Measurements from ENCODE around the gene PTGDR.

Gene PTGDR

GRCh38 chr14:52299692-52300278 is 32.3 kb downstream of the PTGDR start:
- Histone ChIP-seq H2BK12ac (ENCODE audit: low read length) (no peak overlapping the region), H3K79me1 (ENCODE audit: low read length) (no peaks in the 10 kb centered on the region), H2AK5ac (ENCODE audit: low read length) (no peak overlapping the region), H4K12ac (ENCODE audit: low read depth, low read length) (no peak overlapping the region), H3K14ac (ENCODE audit: low read length) (no peak overlapping the region), H3K9ac (ENCODE audit: low read length) (no peak overlapping the region), H3K27ac (ENCODE audit: low read depth, low read length) (no peak overlapping the region), H4K8ac (ENCODE audit: low read depth, low read length) (no peak overlapping the region), H2AFZ (ENCODE audit: insufficient read depth, low read length, poor library complexity) (no peak overlapping the region), H3K9me3 (ENCODE audit: insufficient read depth, low read depth, low read length) (no peaks in the 10 kb centered on the region), H2BK5ac (ENCODE audit: low read depth, low read length, poor library complexity) (no peak overlapping the region), H3K27me3 (ENCODE audit: insufficient read depth, low read length) (no peaks in the 10 kb centered on the region), H3K23ac (ENCODE audit: low read length) (no peak overlapping the region), H3K36me3 (ENCODE audit: control insufficient read depth in 1 of 2, insufficient read depth in 2 of 2, low read length in 2 of 2) (no peaks in the 10 kb centered on the region), H3K4me3 (ENCODE audit: low read depth, low read length) (no peak overlapping the region), H3K4me2 (ENCODE audit: low read length) (no peak overlapping the region), H3K79me2 (ENCODE audit: control insufficient read depth, insufficient read depth, low read length, poor library complexity) (no peaks in the 10 kb centered on the region), H3K4ac (ENCODE audit: low read depth, low read length) (no peak overlapping the region), H4K91ac (ENCODE audit: low read depth, low read length) (no peak overlapping the region), H3K18ac (ENCODE audit: low read length) (no peak overlapping the region), H2BK120ac (ENCODE audit: insufficient read depth, low read length, poor library complexity) (no peak overlapping the region), H3K4me1 (ENCODE audit: control insufficient read depth in 1 of 2, insufficient read depth in 2 of 2, low read length in 2 of 2) (no peaks in the 10 kb centered on the region)
- DNase-seq, result peak in 1 of 2 donors; percentile 81

DNA sequence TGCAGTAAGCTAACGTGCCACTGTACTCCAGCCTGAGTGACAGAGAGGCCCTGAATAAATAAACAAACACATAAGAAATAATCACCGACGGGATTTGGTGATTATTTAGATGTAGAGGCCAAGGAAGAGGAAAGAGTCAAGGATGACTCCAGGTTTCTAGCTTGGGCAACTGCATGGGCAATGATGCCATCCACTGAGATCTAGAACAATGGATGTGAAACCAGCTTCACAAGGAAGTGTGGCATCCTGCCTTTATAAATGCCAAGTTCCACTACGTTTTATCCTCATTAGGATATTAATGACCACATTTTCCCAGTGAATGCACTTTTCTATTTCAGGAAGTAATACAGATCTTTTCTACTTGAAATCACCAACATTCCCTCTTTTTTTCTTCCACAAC is 35.7 kb downstream of the PTGDR start:
- Histone ChIP-seq H3K9ac (ENCODE audit: low read length) (no peak overlapping the region), H3K4me1 (ENCODE audit: control insufficient read depth in 1 of 2, insufficient read depth in 2 of 2, low read length in 2 of 2) (no peaks in the 10 kb centered on the region), H2BK120ac (ENCODE audit: insufficient read depth, low read length, poor library complexity) (no peak overlapping the region), H2BK12ac (ENCODE audit: low read length) (no peak overlapping the region), H3K23ac (ENCODE audit: low read length) (no peak overlapping the region), H3K4me2 (ENCODE audit: low read length) (no peak overlapping the region), H2BK5ac (ENCODE audit: low read depth, low read length, poor library complexity) (no peak overlapping the region), H3K79me2 (ENCODE audit: control insufficient read depth, insufficient read depth, low read length, poor library complexity) (no peaks in the 10 kb centered on the region), H3K27ac (ENCODE audit: low read depth, low read length) (no peak overlapping the region), H4K12ac (ENCODE audit: low read depth, low read length) (no peak overlapping the region), H3K4me3 (ENCODE audit: low read depth, low read length) (no peak overlapping the region), H3K36me3 (ENCODE audit: control insufficient read depth in 1 of 2, insufficient read depth in 2 of 2, low read length in 2 of 2) (no peaks in the 10 kb centered on the region), H3K18ac (ENCODE audit: low read length) (no peak overlapping the region), H3K27me3 (ENCODE audit: insufficient read depth, low read length) (no peaks in the 10 kb centered on the region), H4K8ac (ENCODE audit: low read depth, low read length) (no peak overlapping the region), H3K14ac (ENCODE audit: low read length) (no peak overlapping the region), H3K79me1 (ENCODE audit: low read length) (no peaks in the 10 kb centered on the region), H2AFZ (ENCODE audit: insufficient read depth, low read length, poor library complexity) (no peak overlapping the region), H2AK5ac (ENCODE audit: low read length) (no peak overlapping the region), H3K9me3 (ENCODE audit: insufficient read depth, low read depth, low read length) (no peaks in the 10 kb centered on the region), H4K91ac (ENCODE audit: low read depth, low read length) (no peak overlapping the region), H3K4ac (ENCODE audit: low read depth, low read length) (no peak overlapping the region)
- DNase-seq, result no peak
- WGBS (ENCODE audit: extremely low coverage, insufficient coverage, insufficient read length), result no CpG with 5 or more reads among the region's 4 CpGs

DNA sequence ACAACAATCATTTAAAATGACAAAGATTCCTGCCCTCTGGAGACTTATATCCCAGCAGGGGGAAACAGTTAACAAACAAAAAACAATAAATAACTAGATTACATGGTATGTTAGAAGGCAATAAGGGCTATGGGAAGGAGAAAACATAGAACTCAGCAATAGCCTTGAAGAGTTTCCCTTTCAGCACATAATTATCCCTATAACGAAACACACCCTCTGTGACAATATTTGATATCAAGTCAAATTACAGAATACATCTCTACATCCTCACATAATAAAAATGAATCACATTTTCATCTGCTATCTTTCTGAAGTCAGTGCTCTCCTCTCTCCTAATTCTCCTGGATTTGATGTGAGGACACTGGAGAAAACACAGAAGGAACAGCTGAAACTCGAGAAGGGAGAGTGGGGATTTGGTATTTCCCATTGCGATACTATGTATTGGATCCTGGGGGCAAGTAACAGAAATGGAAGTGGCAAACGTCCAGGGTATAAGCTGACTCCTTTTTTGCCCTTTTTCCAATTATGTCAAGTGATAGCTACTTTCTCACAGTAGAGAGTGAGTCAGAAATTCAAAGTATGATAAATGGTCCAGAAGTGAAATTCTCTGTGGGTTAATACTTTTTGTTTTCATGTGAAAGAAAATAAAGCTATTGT is 36.9 kb downstream of the PTGDR start:
- Histone ChIP-seq H3K4me1 (ENCODE audit: control insufficient read depth in 1 of 2, insufficient read depth in 2 of 2, low read length in 2 of 2) (no peaks in the 10 kb centered on the region), H3K4me2 (ENCODE audit: low read length) (no peak overlapping the region), H3K9ac (ENCODE audit: low read length) (no peak overlapping the region), H2BK5ac (ENCODE audit: low read depth, low read length, poor library complexity) (no peak overlapping the region), H3K9me3 (ENCODE audit: insufficient read depth, low read depth, low read length) (no peaks in the 10 kb centered on the region), H3K27ac (ENCODE audit: low read depth, low read length) (no peak overlapping the region), H2BK120ac (ENCODE audit: insufficient read depth, low read length, poor library complexity) (no peak overlapping the region), H3K14ac (ENCODE audit: low read length) (no peak overlapping the region), H3K79me2 (ENCODE audit: control insufficient read depth, insufficient read depth, low read length, poor library complexity) (no peaks in the 10 kb centered on the region), H2AK5ac (ENCODE audit: low read length) (no peak overlapping the region), H3K23ac (ENCODE audit: low read length) (no peak overlapping the region), H2BK12ac (ENCODE audit: low read length) (no peak overlapping the region), H2AFZ (ENCODE audit: insufficient read depth, low read length, poor library complexity) (no peak overlapping the region), H4K91ac (ENCODE audit: low read depth, low read length) (no peak overlapping the region), H3K27me3 (ENCODE audit: insufficient read depth, low read length) (no peaks in the 10 kb centered on the region), H3K18ac (ENCODE audit: low read length) (no peak overlapping the region), H3K4ac (ENCODE audit: low read depth, low read length) (no peak overlapping the region), H3K79me1 (ENCODE audit: low read length) (no peaks in the 10 kb centered on the region), H3K36me3 (ENCODE audit: control insufficient read depth in 1 of 2, insufficient read depth in 2 of 2, low read length in 2 of 2) (no peaks in the 10 kb centered on the region), H4K8ac (ENCODE audit: low read depth, low read length) (no peak overlapping the region), H4K12ac (ENCODE audit: low read depth, low read length) (no peak overlapping the region), H3K4me3 (ENCODE audit: low read depth, low read length) (no peak overlapping the region)
- no CpG with 5 or more reads among the region's 4 CpGs for WGBS (ENCODE audit: extremely low coverage, insufficient coverage, insufficient read length)
- no peak for DNase-seq

DNA sequence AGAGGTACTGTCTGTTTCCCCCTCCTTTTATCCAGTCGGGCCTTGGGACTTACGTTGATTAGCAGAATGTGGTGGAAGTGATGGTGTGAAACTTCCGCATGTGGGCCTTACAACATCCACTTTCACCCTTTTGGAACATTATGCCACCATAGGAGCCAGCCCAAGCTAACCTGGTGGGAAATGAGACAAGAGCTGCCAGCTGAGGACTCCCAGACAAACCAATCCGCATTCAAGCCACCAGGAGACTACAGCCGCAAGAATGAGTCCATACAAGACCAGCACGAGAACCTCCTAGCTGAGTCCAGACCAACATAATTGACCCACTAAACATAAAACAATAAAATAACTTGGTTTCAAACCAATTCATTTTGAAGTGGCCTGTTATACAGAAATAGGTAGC is 37.5 kb downstream of the PTGDR start:
- Histone ChIP-seq H3K9me3 (ENCODE audit: insufficient read depth, low read depth, low read length) (no peaks in the 10 kb centered on the region), H3K27me3 (ENCODE audit: insufficient read depth, low read length) (no peaks in the 10 kb centered on the region), H2AK5ac (ENCODE audit: low read length) (no peak overlapping the region), H4K91ac (ENCODE audit: low read depth, low read length) (no peak overlapping the region), H3K4me2 (ENCODE audit: low read length) (no peak overlapping the region), H3K4me1 (ENCODE audit: control insufficient read depth in 1 of 2, insufficient read depth in 2 of 2, low read length in 2 of 2) (no peaks in the 10 kb centered on the region), H2BK12ac (ENCODE audit: low read length) (no peak overlapping the region), H3K4ac (ENCODE audit: low read depth, low read length) (no peak overlapping the region), H3K36me3 (ENCODE audit: control insufficient read depth in 1 of 2, insufficient read depth in 2 of 2, low read length in 2 of 2) (no peaks in the 10 kb centered on the region), H2BK120ac (ENCODE audit: insufficient read depth, low read length, poor library complexity) (no peak overlapping the region), H4K8ac (ENCODE audit: low read depth, low read length) (no peak overlapping the region), H4K12ac (ENCODE audit: low read depth, low read length) (no peak overlapping the region), H3K23ac (ENCODE audit: low read length) (no peak overlapping the region), H3K27ac (ENCODE audit: low read depth, low read length) (no peak overlapping the region), H3K79me1 (ENCODE audit: low read length) (no peaks in the 10 kb centered on the region), H2AFZ (ENCODE audit: insufficient read depth, low read length, poor library complexity) (no peak overlapping the region), H3K18ac (ENCODE audit: low read length) (no peak overlapping the region), H3K79me2 (ENCODE audit: control insufficient read depth, insufficient read depth, low read length, poor library complexity) (no peaks in the 10 kb centered on the region), H3K4me3 (ENCODE audit: low read depth, low read length) (no peak overlapping the region), H3K14ac (ENCODE audit: low read length) (no peak overlapping the region), H3K9ac (ENCODE audit: low read length) (no peak overlapping the region), H2BK5ac (ENCODE audit: low read depth, low read length, poor library complexity) (no peak overlapping the region)
- no CpG with 5 or more reads among the region's 6 CpGs for WGBS (ENCODE audit: extremely low coverage, insufficient coverage, insufficient read length)
- DNase-seq, result no peak
